ENCODE results near the gene TBX10.
"Not testable (repeated sequence)": the region's sequence is repeated elsewhere in the genome, so short reads cannot be mapped to it uniquely, and the experiment has no call there.

TBX10 gene

DNA sequence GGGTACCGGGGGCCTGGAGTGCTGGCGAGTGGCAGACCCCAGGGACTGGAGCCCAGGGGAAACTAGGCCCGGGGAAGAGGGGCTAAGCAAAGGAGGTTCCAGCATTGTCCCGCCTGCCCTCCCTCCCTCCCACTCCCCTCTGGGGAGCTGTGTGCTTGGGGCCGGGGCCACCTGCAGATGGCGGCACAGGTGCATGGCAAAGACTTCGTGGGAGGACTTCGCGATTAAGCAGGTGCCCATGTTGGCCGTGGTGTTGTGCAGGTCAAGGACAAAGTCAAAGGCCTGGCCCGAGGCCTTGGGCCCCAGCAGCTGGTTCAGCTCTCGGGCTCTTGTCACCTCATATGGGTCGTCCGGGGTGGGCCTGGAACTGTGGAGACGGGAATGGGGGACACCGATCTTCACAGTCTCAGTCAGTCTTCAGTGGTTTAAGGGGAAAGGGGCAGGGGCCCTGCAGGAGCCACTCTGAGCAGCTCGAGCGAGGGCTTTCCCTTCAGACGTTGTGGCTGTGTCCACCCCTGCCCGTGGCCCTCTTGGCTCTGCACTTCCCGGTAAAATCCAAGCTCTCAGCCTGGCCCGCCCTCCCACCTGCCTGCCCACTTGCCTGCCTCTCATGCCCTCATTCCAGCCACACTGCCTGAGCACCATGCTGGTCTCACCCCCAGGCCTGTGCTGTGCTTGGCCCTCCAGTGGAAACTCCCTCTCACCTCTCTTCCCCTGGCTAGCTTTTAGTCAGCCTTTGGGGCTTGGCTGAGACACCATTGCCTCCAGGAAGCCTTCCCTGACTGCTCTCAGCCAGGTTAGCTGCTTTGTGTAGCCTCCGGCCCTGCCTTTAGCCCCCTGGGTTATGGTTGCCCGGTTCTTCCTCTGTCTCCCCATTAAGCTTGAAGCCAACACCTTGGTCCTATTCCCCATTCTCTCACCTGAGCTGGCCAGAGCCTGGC is 6.2 kb upstream of the TBX10 start:
- DNase-seq (ENCODE audit: low spot score): no peak

DNA sequence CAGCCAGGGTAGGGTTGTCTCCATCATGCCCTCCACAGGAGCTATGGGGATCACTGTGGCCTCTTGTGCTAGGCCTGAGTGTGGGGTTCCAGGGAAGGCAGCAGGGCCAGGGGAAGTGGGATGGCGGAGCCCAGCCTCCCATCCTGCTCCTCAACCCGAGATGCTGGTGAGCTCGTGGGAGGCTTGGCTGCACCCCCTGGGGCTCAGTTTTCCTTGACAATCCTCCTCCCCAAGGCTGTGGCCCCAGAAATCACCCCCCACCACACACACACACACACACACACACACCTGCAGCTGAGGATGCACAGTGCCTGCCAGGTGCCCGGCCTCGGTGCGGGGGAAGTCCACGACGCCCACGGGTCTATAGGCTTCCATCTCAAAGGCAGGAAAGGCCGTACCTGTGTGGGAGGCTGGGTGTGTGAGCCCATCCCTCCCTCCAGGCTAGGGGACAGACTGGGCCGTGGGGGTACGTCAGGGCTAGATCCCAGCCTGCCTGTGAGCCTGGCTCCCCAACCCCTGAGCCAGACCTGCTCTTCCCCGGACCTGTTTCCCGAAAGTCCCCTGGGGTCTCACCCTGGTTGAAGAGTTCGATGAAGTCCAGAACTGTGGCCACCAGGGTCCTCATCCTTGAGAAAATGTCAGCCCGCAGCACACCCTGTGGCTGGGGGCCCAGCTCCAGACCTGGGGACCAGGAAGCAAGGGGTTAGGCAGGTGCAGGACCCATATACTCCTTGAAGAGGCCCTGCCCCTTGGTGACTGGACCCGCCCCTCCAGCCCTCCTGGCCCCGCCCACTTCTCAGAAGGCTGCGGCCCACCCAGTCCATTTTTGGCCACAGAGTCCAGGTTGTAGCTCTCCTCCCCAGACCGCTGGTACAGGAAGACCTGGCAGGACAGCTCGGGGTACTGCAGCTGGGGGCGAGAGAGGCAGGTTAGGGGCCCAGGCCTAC is 5.2 kb upstream of the TBX10 start:
- DNase-seq (ENCODE audit: low spot score): no peak

DNA sequence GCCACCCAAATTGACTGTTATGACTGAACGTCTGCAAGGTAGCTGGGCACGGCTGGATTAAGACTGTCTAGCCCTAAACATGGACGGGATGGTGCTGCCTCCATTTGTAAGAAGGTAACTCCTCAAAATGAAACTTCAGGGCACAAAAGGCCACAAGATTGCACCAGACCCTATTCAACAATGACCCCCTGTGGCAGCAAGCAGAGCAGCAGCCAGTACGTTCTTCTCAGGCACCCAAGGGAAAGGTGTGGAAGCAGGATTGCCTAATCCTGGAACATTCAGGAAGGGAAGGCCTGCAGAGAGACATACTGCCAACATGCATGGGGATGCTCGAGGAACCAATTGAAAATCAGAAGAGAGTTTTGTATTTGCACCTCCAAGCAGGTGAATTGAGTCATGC is 4.5 kb upstream of the TBX10 start:
- DNase-seq (ENCODE audit: low spot score): no peak

DNA sequence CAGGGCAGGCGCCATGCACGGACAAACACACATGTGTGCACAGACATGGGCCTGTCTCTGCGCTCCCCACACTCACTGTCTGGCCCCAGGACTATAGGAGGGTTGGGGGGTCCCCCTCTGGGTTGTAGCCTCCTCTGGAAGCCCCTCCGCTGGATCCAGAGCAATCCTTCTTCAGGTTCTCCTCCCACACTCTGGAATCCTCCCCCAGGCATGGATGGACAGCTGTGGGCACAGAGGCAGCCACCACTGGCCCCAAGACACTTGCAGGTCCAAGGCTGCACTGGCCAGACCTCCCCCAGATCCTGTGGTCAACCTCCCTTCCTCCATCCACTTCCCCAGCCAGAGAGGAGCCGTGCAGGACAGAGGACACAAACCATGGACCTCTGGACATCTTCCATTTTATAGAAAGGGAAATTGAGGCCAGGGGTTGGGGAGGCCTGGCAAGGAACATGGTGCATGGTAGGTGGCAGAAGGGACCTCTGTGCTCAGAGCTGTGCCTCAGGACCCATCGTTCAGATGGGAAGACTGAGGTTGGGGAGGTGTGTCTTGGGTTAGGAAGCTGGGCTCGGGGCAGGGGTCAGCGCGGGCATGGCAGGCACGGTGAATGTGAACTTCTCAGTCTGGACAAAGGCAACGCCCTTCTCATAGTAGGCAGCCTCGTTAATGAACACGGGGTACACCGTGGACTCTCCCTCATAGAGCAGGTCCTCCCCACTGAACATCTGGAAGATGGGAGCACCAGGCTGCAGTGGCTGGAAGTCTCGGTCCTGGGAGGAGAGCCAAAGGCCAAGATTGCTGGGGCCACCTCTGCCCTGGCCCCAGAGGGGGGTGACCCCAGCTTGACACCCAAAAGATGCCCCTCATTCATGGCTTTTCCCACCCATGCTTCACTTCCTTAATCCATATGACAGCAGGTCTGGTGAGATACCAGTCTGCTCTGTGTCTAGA is 2.9 kb upstream of the TBX10 start:
- DNase-seq (ENCODE audit: low spot score): no peak

GRCh38 chr11:67641338-67642172 is 2.0 kb upstream of the TBX10 start:
- no peak for DNase-seq (ENCODE audit: low spot score)

GRCh38 chr11:67640758-67641337 is 1.3 kb upstream of the TBX10 start:
- DNase-seq (ENCODE audit: low spot score): no peak

- DNase-seq (ENCODE audit: low spot score): peak; percentile 53
Measured at GRCh38 chr11:67640021-67640757, 626 bp upstream of the TBX10 start.

GRCh38 chr11:67638535-67639437 is 777 bp downstream of the TBX10 start:
- no peak for DNase-seq (ENCODE audit: low spot score)

- DNase-seq (ENCODE audit: low spot score): not testable (repeated sequence)
Measured at GRCh38 chr11:67637441-67637840, 2.1 kb downstream of the TBX10 start.

DNA sequence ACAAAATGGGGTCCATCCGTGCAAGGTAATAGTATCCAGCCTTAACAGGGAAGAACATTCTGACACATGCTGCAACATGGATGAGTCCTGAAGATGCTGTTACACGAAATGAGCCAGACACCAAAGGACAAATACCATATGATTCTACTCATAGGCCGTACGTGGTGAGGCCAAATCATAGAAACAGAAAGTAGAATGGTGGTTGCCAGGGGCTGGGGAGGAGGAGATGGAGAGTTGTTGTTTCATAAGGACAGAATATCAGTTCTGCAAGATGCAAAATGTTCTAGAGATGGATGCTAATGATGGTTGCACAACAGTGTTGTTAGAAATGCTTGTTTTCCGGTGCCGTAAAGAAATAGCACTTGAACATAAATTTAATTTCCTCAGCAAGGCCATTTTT is 2.6 kb downstream of the TBX10 start:
- no peak for DNase-seq (ENCODE audit: low spot score)

GRCh38 chr11:67635231-67635521 is 4.4 kb downstream of the TBX10 start:
- DNase-seq (ENCODE audit: low spot score): no peak

DNA sequence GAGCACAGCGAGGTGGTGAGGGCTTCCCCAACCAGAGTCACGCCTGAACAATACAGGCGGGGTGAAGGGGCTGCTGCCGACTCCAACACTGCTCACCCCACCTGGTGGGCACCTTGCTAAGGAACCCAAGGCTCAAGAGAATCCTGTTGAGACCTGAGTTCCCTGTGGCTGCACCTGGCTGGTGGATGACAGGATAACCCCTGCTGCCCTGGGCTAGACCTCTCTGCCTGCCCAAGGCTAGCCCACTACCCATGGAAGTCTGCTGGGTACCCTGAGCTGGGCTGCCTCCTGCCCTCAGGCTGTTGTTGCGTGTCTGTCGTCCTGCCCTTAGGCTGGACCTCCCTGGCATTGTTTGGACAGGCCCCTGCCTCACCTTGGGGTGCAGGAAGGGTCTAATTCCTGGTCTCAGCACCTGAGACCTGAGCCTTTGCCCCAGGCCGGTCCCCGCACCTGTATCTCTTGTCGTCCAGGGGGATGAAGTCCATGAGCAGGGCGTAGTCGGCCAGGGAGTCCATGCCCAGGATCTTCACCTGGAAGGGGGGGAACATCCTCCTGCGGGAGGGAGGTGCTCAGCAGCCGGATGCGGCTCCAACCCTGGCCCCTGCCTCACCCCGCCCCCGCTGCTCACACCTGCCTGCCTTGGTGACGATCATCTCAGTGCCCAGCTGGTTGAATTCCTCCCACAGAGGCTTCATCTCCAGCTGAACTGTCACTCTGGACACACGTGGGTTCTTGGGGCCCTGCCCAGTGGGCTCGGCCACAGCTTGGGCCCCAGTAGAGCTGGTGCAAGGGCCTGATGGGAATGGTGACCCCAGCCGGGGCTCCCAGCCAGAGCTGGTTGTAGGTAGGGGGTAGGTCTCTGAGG is 5.0 kb downstream of the TBX10 start:
- no peak for DNase-seq (ENCODE audit: low spot score)

GRCh38 chr11:67633758-67634365 is 5.7 kb downstream of the TBX10 start:
- no peak for DNase-seq (ENCODE audit: low spot score)

- DNase-seq (ENCODE audit: low spot score): no peak
Measured at GRCh38 chr11:67632982-67633755, 6.4 kb downstream of the TBX10 start.

DNA sequence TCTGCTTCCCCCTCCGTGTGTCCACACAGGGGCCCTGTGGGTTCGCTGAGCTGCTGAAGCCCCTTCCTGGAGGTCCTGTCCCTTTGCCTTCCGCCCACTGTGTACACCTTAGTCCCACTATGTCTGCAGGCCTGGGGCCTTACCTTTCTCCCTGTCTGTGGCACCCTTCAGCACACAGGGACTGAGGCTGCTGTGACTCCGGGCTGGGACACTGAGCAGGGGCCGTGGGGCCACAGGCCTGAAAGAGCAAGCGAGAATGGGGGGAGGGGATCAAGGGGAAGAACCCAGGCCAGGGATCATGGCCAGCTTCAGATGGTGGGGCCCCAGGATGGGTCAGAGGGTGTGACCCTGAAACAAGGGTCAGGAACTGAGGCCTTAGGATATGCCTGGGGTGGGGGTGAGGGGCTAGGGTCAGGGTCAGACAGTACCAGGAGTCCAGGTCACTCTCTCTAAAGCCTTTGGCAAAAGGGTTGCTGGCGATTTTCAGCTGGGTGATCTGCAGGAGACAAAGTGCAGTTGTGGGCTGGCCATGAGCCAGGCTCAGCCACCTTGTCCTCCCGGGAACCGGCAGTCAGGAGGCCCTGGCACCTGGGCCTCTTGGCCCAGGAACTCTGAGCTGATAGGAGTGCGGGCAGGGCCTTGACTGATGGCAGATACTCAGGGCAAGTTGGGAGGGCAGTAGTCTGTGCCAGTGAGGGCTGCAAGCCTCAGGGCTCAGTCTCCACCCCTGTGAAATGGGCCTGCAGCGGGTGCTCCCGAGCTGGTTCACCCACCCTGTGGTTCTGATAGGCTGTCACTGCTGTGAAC is 7.2 kb downstream of the TBX10 start:
- DNase-seq (ENCODE audit: low spot score): no peak

DNA sequence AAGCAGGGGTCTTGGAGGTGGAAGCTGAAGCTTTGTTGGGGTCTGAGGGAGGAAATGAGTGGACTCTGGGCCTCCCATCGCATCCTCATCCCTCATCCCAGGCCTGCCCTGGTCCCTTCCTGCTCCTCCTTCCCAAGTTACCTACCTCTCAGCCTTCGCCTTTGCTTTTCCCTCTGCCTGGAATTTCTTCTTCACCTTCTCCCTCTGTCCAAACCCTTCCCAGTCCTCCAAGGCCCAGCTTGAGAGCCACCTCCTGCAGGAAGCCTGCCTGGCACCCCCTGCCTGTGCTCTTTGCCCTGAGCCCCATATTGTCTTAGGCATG is 7.7 kb downstream of the TBX10 start:
- DNase-seq (ENCODE audit: low spot score): no peak
